GM12874 (cell line): ENCODE results near the gene ABCC4.

Source experiments
- TF ChIP-seq, protein P1 (sequence below): IDR thresholded peaks from 2 replicates; pipeline ENCODE4 v1.5.1; 2011; ENCODE audit warnings: low read depth, mild to moderate bottlenecking, control low read depth, low read length, moderate library complexity; ENCODE audit not compliant: insufficient read depth

Gene ABCC4

GRCh38 chr13:95250961-95251360 lies 50.3 kb downstream of the ABCC4 start:
- TF ChIP-seq, protein P1, sequence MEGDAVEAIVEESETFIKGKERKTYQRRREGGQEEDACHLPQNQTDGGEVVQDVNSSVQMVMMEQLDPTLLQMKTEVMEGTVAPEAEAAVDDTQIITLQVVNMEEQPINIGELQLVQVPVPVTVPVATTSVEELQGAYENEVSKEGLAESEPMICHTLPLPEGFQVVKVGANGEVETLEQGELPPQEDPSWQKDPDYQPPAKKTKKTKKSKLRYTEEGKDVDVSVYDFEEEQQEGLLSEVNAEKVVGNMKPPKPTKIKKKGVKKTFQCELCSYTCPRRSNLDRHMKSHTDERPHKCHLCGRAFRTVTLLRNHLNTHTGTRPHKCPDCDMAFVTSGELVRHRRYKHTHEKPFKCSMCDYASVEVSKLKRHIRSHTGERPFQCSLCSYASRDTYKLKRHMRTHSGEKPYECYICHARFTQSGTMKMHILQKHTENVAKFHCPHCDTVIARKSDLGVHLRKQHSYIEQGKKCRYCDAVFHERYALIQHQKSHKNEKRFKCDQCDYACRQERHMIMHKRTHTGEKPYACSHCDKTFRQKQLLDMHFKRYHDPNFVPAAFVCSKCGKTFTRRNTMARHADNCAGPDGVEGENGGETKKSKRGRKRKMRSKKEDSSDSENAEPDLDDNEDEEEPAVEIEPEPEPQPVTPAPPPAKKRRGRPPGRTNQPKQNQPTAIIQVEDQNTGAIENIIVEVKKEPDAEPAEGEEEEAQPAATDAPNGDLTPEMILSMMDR = no peak

DNA sequence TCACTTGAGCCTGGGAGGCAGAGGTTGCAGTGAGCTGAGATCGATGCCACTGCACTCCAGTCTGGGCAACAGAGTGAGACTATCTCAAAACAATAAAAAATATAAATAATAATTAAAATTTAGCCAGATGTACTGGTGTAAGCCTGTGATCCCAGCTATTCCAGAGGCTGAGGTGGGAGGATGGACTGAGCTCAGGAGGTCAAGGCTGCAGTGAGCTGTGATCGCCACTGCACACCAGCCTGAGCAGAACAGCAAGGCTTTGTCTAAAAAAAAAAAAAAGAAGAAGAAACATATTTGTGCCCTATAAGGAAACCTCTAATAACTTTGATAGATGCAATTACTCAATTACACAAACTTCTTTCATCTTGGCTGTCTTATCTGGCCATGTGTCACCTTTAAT lies 52.3 kb downstream of the ABCC4 start:
- TF ChIP-seq, protein P1 = no peak

DNA sequence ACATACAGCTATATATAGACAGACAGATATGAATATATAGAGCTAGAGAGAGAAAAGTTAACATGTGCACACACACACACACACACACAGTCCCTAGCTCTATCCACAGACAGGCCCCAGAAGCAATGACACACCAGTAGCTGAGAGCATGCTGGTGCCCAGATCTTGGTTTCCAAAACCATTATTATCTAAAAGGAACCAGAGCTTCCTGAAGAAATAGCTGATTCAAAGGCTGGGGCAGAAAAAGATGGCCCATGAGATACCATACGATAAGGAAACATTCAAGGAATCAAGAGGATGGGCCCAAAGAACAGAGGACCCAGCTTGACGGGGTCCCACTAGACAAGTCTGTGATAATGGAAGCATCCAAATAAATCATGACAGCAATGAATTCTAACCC lies 53.4 kb downstream of the ABCC4 start:
- TF ChIP-seq, protein P1 = no peak

DNA sequence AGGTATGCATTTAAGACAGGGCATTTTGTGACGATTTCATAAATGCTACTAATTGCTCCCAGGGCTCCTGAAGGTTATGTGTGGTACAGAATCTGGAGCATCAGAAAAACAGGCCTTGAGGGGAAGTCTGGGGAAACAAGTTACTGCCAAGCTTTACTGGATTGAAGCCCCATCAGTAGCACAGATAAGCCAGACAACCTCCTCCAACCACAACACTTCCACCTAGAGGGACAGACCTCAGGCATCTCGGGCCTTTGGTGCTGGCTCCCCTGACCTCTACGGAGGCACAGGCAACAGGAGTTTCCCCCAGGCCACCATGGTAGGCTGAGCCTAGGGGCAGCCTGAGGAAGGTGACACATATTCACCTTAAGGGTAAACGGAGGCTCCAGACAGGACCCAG lies 54.1 kb downstream of the ABCC4 start:
- TF ChIP-seq, protein P1 = no peak

DNA sequence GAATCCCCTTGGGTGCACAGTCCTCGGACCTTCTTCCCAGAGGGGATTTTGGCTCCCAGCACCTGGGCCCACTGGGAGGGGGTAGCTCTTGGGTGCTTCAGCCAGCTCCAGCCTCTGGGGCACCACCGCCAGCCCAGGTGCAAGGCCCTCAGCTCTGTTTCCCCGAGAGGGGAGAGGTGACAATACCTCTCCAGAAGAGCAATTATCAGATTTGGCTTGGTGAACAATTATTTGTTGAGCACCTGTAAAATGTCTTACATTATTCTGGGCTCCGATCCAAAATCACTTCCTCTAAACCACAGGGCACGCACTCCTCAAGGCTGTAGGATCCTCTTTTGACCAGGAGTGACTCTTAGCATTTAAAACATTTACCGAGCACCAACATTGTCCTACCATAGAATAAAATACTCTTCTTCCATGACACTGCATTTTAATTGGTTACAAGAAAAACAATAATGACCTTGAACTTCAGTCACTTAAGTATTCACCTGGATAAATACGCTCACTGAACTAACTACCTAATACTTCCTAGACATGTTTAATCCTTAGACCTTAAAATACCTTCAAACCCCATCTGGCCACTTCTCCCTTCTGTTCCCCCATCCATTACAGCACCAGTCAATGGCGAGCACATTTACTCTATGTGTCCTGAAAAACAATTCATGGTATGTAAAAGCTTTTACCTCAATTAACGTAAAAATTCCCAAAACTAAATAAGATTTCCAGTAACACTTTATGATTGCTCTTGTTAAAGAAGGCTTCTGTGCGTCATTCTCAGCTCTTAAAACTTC lies 54.8 kb downstream of the ABCC4 start:
- TF ChIP-seq, protein P1 = no peak

DNA sequence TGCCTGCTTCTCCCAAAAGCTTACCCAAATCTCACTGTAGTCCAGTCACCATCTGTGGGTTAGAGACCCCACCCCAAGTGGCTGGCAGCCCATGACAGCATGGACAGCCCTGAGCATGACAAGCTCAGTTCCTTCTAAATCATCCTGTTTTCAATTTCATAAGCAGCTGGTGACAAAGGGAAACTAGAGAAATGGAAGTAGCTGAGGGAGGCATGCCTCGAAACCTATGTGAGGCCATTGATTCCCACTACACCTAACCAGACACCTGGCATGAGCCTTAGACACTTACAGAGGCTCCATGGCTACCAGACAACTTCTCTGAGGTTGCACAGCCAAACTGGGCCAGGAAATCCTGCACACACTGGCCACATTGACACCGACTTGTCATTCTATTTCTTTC lies 56.2 kb downstream of the ABCC4 start:
- TF ChIP-seq, protein P1 = no peak

DNA sequence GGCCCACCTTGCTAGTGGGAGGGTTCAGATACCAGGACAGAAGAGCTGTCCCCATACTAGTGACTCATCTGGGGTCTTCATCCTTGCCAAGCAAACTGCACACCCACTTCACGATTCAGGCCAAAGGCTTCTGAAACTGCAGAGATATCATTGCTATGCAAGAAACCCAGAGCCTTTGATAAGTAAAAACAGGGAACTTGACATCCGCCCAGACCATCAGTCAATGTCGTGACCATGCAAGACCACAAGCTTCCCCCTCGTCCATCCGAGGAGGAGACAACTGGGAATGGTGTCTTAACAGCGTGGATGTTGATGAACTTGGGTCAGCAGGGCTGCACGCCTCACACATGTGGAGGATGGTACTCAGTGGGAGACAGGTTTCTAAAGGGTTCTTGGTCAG lies 58.0 kb downstream of the ABCC4 start:
- TF ChIP-seq, protein P1 = no peak
